Activated CD4-positive, alpha-beta T cell treated with anti-CD3 and anti-CD28 coated beads, Interleukin-2, Interleukin-6, amounts not matched to agents 100 ng/mL and 50 ng/mL, durations not matched to agents 16 hours and 8 hours (primary cell): ENCODE measurements around the gene DSCAML1.
"Not testable (repeated sequence)": the region's sequence is repeated elsewhere in the genome, so short reads cannot be mapped to it uniquely, and the experiment has no call there.

Experiments
- DNase-seq: peaks from one replicate; pipeline ENCODE4 v3.0.0-alpha.2; 2020

Gene DSCAML1

DNA sequence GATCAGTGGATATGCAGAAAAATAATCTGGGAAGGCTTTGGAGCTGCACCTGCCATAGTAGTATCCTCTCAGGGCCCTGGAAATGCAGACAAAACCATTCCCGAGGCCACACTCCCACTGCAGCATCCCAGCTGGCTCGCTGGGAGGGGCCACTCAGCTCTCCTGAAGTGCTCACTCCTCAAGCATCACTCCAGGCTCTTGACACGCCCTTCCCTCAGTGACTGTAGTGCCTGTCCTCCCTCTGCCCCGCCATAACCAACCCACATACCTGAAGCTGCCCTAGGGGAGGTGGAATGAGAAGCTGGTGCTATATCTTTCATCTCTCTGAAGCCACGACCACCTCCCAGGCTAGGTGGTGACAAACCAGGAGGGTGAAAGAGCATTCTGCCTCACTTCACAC lies 4.8 kb downstream of the DSCAML1 start:
- DNase-seq = no peak

DNA sequence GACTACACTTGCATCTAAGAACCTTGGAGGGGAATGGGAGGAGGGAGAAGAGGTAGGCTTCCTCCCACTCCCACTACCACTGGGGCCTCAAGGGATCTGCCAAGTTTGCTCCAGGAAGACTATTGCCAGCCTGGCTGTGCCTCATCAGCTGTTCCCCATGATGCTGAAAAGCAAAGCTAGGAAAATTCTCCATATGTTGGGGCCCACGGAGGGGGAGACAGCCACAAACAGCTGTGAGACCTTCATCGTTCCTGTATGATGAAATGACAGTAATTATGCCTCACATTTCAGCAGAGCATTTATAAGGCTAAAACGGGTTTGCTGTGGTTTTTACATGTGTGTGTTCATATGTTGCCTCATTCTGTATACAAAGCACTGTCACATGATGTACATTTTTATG lies 6.7 kb downstream of the DSCAML1 start:
- no peak for DNase-seq

DNA sequence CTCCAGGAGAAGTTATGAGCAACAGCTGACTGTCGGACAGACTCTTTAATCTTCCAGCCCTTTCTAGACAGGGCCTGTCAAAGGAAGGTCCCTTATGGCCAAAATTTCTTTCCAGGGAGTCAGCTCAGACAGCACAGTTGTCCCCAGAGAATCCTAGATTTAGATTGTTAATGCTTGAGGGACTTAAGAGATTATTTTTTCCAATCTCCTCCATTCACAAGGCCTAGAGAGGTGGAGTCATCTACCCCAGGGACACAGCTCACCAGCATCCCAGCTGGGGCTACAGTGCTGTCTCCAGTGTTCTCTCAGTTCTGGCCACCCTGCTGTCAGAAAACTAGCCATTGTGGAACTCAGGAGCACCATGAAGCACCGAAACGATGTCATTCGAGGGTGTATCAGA lies 7.8 kb downstream of the DSCAML1 start:
- DNase-seq = no peak

DNA sequence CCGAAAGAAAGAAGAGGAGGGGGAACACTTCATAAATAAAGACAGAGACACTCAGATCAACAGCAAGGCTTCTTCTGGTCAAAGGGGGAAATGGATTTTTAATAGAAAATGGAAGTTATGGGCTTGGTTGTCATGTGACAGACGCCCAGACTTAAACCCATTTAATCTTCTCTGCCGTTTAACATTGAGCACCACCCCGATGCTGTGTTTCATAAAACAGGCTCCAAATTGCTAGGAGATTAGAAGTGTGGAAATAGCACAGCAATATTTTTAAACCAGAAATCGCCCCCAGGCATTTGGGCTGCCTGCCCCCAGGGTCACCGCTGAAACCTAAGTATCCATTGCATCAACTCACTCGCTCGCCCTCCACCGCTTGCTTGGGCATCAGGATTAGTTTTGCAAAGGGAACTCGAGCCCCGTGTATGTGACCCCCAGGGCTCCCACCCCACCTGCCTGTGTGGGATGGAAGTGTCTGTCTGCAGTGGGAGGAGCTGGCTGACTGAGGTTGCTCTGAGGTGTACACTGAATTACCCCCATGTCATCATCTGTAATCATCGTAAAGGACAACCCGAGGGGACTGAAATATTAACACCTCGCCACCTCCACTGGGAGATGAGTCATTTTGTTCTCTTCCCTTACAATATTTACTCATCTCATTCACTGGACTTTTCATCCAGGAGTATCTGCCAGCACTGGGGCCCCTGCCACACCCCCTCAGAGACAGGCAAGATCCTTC lies 10.7 kb downstream of the DSCAML1 start:
- no peak for DNase-seq

DNA sequence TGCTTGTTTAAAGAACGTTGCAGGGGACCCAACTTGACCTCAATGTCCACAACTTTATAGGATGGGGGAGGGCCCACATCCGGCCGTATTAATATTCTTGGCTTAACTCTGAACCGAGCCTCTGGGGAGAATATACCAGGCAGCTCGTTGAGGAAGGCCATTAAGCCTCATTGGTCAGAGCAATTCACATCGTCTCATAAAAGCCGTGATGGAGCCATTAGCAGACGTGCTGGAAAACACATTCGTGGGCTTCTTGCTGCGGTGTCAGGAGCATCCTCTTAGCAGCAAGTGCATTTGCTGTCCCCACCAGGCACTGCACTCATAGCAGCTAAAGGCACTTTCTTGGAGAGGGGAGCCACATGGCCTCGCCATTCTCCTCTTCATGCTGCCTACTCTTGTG lies 14.9 kb downstream of the DSCAML1 start:
- DNase-seq = no peak

DNA sequence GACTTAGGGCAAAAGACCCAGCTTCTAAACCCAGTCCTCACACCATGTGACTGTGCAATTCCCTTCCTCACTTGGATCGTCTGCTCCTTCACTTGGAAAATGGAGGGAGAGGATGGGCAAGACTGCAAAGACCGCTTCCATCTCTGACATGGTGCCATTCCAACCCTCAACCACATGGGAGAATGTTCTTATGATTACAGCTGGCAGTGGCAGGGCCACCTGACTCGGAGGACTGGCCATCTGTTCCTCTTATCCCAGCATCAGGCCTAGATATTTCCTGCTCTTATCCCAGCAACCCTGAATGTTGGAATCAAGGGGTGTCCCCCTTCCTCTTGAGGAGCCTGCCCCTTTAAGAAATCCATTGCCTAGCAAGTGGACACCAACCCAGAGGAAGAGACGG lies 15.4 kb downstream of the DSCAML1 start:
- DNase-seq = no peak

DNA sequence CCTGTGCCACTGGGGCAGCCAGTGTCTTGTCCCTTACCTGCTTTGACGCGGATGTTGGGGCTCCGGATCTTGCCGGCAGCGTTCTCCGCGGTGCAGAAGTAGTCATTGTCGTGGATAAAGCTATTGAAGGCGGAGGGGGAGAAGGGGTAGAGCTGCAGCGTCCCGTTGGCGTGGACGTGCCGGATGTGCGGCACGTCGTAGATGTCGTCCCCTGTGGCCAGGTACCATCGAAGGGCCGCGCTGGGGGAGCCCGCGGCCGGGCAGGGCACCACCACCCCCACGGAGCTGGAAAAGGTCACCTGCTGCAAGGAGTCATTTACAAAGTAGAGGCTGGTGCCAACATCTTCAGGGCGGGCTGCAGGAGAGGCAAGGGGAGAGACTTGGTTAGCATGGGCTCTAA lies 16.6 kb downstream of the DSCAML1 start:
- DNase-seq = no peak

DNA sequence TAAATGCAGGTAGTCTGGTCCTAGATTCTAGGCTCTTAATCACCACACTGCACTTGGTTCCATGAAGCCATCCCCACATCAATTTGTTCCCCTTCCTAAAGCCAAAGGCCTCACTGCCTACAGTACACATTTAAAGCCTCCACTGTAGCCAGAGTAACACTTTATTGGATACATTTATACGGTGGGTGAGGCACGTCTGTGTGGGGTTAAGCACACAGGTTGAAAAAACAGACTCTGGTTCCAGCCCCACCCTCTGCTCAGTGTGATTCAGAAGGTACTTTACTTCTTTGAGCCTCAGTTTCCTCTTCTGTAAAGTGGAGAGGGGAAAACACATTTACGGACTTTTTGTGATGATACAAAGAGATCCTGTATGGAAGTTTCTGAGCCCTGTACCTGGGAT lies 22.5 kb downstream of the DSCAML1 start:
- no peak for DNase-seq

DNA sequence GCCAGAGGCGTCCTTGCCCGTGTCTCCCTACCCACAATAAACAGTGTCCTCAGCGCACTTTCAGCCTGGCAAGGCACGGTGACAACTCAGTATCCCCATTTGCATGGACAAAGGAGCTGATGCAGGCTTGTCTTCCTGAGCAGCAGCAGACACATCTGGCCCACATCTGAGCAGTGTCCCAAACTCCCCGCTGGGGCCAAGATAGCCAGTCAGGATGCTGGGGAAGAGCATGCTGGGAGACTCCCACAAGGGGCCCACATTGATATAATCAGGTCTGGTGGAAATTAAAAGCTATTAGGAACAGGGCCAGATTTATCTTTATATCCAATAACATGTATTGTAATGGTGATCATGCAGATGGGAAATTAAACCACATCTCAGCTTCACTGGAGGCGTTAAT lies 24.7 kb downstream of the DSCAML1 start:
- no peak for DNase-seq

DNA sequence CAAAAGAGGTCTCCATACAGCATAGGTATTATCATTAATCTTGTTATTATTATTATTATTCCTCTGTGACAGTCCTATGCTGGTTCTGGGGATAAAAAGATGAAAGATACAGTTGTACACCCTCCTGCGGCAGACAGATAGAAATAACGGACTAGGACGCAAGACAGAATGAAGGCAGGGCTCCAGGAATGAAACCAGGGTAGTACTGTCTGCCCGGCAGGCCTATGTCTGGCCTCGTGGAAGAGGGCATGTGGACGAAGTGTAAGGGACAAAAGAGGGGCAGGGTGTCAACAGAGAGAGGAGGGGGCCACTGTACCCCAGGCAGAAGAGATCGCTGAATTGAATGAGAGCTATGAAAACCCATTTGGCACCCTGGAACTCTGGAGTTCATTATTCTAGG lies 25.2 kb downstream of the DSCAML1 start:
- no peak for DNase-seq

DNA sequence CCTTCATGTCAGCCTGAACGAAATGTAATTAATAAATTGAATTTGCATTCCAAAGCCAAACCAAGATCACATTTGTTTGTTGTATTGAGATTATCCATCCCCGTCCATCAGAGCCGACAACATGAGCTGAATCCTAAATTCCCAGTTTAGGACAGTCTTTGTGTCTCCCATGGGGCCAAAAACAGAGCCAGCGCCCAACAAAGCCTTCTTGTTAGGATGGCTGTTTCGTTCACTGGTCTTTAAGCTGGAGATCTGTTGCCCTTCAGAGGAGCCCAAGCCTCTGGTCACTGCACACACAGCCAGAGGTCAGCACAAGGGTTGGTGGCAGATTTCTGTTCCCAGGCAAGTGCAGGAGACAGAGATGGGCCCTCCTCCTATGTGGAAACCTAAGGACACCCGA lies 25.8 kb downstream of the DSCAML1 start:
- no peak for DNase-seq

DNA sequence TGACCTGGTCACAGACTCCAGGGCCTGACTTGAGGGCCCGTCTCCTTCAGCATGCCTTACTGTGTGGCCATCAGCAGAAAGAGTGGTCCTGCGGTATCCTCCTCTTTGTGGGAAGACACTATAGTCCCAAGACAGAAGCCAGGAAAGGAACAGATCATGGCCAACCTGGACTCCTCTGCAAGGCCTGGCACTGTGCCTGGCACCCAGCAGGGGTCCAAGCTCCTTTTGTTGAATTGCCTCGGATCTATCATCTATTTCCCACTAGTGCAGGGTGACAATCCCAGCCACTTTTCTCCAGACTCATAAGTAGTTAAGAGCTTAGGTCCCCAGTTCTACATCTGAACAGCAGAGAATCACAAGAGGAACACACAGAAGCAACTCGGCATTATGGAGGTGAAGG lies 27.0 kb downstream of the DSCAML1 start:
- DNase-seq = no peak

DNA sequence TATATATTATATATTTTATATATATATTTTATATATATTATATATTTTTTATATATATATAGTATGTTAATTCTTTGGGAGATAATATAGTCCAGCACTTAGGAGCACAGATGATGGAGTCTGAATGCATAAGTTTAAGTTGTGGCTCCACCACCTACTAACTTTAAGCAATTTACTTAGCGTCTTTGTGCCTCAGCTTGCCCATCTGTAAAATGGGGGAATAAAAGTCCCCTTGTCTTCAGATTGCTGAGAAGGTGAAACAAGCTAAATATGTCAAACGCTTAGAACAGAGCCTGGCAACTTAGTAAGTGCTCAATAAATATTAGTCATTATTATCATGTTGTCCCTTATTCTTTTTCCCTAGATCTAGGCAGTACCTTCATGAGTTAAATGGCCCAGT lies 27.5 kb downstream of the DSCAML1 start:
- no peak for DNase-seq

DNA sequence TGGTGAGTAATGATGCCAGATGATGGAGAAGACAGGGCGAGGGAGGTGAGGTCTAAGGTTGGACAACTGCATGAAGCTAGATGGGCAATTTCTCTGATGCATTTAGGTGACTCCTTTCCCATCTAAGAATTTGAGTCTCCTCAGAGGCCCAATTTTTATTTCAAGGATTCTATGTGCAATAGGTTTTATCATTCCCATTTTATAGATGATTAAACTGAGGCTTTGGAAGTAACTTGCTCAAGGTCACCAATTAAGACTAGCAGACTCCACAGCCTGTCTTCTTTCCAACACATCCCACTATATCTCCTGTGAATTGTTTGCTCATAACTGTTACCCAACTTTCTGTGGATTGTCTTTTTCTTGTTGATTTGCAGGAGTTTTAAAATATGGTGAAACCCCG lies 28.5 kb downstream of the DSCAML1 start:
- no peak for DNase-seq

DNA sequence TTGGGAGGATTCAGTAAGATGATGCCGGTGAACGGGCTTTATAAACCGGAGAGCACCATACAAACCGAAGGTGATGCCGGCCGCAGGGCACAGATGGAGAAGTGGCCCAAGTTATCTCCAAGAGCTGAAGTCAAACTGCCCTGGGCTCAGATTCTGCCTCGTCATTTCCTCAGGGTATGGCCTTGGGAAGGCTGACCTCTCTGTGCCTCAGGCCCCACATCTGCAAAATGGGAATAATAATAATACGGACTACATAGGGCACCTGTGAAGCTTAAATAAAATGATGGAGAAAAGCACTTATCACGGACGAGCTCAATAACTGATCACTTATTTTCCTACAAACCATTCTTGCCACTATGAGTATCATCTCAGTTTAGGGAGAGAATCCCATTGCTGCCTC lies 29.9 kb downstream of the DSCAML1 start:
- DNase-seq = no peak

DNA sequence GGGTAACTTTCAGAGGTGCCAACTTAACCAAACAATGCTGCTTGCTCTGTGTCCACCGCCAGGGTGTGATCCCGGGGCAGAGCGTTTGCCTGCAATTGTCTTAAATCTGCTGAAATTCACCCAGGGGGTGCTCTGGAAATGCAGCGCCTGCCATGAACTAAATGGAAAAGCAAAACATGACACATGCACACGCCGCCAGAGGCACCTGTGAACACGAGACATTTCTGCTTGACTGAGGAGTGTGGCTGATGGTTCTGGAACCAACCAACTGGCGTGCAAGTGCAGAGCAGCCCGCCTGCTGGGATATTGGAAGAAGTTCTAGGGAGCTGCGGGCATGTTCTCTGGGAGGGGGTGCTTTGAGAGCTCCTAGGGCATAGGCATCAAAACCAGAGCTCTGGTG lies 30.4 kb downstream of the DSCAML1 start:
- DNase-seq = no peak

DNA sequence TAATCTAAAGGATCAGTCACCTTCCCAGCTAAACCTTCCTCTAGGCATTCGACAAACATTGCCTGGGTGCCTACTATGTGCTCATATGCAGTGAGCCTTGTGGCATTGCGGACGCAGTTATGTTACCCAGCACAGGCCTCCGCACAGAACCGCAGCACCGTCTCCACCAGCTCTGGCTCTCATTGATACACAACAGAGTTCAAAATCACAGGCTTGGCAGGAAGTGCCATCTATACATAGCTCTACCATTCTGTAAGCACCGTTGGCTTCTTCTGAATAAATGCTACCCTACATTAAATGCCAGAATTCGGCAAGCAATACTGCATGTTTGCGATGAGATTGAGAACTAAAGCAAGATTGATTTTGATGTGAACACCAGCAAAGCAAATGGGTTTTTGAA lies 31.0 kb downstream of the DSCAML1 start:
- DNase-seq = no peak

DNA sequence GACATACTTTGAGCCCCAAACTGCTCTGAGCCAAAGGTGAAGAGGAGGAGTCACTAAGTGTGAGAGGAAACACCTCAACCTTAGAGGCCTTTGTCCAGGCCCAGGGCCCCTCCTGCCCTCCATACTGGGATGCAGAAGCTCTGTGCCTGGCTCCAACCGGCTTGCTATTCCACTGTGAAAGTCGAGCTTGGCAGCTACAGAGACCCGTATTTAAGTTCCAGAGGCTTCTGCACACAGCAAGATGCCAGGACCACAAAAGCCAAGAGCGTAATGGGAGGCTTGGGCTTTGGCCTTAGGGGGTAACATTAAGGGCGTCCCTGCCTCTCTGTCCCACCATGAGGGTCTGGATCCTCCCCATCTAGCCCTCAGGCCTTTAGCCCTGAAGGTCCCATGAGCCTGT lies 31.9 kb downstream of the DSCAML1 start:
- DNase-seq = no peak

DNA sequence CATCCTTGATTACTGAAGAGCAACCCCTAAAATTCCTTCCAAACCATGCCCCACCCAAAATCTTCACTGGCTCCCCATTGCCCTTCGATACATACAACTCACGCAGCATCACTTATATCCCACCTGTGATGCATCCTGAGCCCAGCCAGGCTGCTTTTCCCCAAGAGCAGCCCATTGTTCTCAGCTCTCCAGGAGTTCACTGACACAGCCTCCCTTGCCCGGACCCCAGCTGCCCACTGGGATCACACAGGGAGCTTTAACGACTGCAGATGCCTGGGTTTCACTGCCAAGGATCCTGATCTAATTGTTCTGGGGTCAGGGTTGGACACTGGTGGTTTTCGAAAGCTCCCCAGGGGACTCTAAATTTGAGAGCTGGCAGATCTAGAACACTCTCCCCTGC lies 33.6 kb downstream of the DSCAML1 start:
- DNase-seq = not testable (repeated sequence)

DNA sequence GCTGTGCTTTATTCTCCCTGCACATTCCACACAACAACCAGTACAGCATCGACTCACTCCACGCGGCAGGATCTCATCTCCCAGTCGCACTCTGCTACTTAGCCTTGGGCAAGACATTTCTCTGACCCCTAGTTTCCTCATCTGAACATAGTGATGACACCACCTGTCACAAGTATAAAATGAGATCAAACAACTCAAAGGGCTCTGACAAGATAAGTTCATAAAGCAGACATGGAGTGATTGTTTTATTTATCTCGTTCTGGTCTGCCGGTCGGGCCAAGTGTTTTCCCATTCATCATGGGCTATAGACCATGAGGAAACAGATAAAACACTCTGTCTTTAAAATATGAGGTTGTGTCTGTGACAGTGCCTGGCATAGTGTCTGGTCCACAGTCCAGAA lies 35.0 kb downstream of the DSCAML1 start:
- no peak for DNase-seq

DNA sequence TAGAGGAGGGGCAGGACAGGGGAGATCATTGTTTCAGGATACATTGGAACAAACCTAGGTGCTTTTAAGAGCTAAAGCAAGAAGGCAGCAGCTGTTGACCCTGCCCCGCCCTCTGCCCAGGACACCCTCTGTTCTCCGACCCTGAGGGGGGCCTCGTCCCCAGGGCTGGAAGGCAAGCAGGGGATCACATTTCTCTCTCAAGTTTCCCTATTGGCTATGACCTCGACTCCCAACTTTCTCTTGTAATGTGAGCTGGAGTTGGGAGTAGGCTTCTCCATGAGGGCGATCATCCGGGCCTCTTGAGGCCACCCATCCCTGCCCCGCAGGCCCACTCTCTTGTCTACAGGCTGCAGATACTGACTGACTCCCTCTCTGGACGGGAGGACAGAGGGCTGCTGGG lies 37.7 kb downstream of the DSCAML1 start:
- no peak for DNase-seq

DNA sequence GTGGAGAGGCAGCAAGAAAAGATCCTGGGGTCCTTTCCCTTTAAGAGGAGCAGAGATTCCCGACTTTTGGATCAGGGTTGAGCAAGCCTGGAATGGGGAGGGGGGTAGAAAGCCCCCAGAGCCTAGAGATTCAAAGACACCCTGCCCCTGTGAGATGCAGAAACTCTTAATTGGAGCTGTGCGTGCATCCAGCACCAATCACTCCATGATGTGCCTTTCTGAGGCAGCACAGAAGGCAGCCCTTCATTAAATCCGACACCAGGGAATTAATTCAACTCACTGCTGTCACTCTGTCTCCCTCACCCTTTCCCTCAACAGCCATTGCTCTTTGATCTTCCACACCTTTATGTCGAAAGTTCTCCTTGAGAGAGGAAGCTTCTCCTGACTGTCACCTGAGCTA lies 43.0 kb downstream of the DSCAML1 start:
- DNase-seq = no peak

DNA sequence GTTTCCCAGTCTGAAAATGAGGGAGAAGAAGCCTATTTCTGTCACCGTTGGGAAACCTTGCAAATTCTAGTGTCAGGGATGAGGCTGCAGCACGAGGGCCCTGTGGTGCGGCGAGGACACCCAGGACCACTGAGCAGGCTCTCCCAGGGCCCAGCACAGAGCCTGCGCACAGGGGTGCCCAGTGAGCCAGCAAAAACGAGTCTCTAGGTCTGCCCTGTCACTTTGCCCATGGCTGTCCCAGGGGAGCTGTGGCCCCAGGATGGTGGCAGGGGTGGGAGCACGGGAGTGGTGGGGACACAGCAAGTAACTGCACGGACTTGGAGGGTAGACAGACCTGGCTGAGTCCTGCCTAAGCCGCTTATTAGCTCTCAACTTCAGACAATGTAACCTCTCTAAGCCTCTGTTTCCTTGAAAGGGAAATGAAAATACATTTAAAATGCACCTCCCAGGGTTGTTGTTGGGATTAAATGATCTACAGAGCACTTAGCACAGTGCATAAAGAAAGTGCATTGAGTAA lies 44.2 kb downstream of the DSCAML1 start:
- DNase-seq = no peak

DNA sequence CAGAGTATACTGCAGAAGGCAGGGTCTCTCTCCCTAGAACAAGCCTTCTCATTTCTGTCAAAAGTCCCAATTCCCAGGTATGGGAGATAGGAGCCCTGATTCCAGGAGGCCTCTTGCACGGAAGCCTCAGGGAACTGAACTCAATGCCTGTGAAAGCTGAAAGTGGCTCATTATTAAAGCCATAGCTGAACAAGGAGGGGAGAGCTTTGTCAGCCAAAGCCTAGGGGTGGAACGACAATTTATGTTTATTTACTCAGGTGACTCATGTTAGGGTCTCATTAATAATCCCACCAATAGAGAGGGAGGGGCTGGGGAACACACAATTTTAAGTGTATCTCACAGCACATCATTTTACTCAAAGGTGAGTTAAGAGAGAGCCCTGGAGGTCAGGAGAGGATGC lies 44.9 kb downstream of the DSCAML1 start:
- DNase-seq = no peak

DNA sequence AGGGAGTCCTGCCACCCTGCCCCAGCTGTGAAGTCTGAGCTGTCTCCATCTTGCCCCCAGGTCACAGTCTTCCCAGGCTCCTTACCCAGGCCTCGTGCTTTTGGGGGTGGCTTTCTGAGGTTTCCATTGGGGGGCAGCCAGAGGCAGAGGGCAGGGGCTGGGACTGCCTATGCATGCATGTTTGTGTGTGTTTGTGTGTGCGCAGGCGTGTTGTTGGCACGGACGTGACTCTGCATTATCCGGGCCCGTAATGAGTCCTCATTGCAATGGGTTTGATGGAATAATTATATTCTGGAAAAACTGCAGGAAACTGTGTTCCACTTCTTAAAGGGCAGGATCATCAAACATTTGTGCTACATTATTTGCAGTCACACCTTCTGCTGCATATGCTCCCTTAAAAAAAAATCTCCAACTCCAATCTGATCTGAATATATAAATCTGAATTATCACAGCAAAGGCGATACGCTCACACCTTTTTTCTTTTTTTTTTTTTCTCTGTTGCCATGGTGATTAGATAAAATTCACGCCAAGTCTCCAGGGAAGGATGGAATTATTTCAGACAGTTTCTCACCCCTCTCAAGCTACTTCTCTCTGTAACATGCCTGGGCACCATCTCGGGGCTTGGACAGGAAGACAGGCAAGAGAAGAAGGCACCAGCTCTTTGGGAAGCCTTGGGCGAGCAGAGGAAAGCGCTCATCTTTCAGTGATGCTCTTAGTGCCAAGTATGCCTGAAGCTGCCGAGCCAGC lies 45.9 kb downstream of the DSCAML1 start:
- DNase-seq = no peak
